Endothelial cell (in vitro differentiated cells): ENCODE measurements around the gene BTBD2. TPM values are rescaled to one million over a fixed set of nuclear protein-coding genes. Genes with fewer than 3 reads are reported as not detected.

Experiments used
- DNase-seq: peaks from one replicate; pipeline ENCODE4 v3.0.0; 2021; ENCODE audit warnings: low spot score
- H3K27ac Mint-ChIP-seq: one replicate; pipeline ENCODE4 v1.8.0; 2021; ENCODE audit warnings: mixed read lengths, inconsistent platforms; ENCODE audit not compliant: unreplicated experiment
- H3K27me3 Mint-ChIP-seq: one replicate; pipeline ENCODE4 v1.8.0; 2021; ENCODE audit warnings: mild to moderate bottlenecking, moderate library complexity, mixed read lengths, inconsistent platforms; ENCODE audit not compliant: unreplicated experiment
- H3K36me3 Mint-ChIP-seq: one replicate; pipeline ENCODE4 v1.8.0; 2021; ENCODE audit warnings: mild to moderate bottlenecking, low read depth, mixed read lengths, inconsistent platforms; ENCODE audit not compliant: unreplicated experiment
- H3K4me1 Mint-ChIP-seq: one replicate; pipeline ENCODE4 v1.8.0; 2021; ENCODE audit warnings: mild to moderate bottlenecking, mixed read lengths, inconsistent platforms; ENCODE audit not compliant: unreplicated experiment
- H3K4me3 Mint-ChIP-seq: one replicate; pipeline ENCODE4 v1.8.0; 2021; ENCODE audit warnings: mild to moderate bottlenecking, mixed read lengths, inconsistent platforms; ENCODE audit not compliant: unreplicated experiment
- H3K9me3 Mint-ChIP-seq: one replicate; pipeline ENCODE4 v1.8.0; 2021; ENCODE audit warnings: mixed read lengths, inconsistent platforms; ENCODE audit not compliant: unreplicated experiment
- total RNA-seq: library from RNA; stranded (reverse); fragmentation: NEBNext Ultra II Directional; extraction: Animal tissue kit (Norgen Biotek cat#: 25700); gene quantifications from one replicate; pipeline ENCODE4 v1.2.1, GENCODE V29; 2021; ENCODE audit not compliant: unreplicated experiment
- TF ChIP-seq, protein P1 (sequence below): fragments of 200-600 bp; sonication (generic); IDR thresholded peaks from one replicate; pipeline ENCODE4 v1.5.0; 2021; ENCODE audit warnings: antibody characterized with exemption; ENCODE audit not compliant: unreplicated experiment

The BTBD2 gene
- total RNA-seq, 1 donor from 2014 or later: 80.5 TPM

DNA sequence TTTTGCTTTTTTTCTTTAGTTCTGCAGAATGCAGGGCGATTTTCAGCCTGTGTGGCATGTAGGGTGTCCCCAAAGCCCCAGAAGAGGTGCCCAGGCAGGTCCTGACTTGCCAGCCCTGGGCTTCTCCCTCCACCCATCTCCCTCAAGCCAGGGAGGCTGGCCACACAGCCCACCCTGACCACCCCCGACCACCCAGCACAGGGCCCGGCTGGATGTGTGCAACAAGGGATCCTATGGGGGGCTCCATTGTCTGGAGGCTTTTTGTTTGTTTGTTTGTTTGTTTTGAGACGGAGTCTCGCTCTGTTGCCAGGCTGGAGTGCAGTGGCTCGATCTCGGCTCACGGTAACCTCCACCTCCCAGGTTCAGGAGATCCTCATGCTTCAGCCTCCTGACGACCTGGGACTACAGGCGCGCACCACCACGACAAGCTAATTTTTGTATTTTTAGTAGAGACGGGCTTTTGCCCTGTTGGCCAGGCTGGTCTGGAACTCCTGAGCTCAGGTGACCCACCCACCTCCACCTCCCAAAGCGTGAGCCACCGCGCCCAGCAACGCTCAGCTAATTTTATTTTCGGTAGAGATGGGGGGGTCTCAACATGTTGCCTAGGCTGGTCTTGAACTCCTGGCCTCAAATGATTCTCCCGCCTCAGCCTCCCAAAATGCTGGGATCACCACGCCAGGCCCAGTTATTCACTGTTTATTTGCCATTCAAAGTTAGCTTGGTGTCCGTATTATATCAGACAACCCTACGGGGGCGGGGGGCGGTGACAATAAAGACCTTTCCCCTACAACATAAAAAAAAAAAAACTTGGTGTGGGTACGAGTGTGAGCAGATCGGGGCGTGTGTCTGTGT, 43.3 kb upstream of the BTBD2 start:
- Mint-ChIP-seq H3K27me3 (peaks cover 16% of the 10 kb centered on the region), H3K9me3 (no peaks in the 10 kb centered on the region), H3K27ac (peak overlapping the region; percentile 75), H3K4me3 (no peak overlapping the region), H3K36me3 (no peaks in the 10 kb centered on the region), H3K4me1 (peaks cover 23% of the 10 kb centered on the region)
- no peak for DNase-seq
- TF ChIP-seq, protein P1, sequence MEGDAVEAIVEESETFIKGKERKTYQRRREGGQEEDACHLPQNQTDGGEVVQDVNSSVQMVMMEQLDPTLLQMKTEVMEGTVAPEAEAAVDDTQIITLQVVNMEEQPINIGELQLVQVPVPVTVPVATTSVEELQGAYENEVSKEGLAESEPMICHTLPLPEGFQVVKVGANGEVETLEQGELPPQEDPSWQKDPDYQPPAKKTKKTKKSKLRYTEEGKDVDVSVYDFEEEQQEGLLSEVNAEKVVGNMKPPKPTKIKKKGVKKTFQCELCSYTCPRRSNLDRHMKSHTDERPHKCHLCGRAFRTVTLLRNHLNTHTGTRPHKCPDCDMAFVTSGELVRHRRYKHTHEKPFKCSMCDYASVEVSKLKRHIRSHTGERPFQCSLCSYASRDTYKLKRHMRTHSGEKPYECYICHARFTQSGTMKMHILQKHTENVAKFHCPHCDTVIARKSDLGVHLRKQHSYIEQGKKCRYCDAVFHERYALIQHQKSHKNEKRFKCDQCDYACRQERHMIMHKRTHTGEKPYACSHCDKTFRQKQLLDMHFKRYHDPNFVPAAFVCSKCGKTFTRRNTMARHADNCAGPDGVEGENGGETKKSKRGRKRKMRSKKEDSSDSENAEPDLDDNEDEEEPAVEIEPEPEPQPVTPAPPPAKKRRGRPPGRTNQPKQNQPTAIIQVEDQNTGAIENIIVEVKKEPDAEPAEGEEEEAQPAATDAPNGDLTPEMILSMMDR: no peak

DNA sequence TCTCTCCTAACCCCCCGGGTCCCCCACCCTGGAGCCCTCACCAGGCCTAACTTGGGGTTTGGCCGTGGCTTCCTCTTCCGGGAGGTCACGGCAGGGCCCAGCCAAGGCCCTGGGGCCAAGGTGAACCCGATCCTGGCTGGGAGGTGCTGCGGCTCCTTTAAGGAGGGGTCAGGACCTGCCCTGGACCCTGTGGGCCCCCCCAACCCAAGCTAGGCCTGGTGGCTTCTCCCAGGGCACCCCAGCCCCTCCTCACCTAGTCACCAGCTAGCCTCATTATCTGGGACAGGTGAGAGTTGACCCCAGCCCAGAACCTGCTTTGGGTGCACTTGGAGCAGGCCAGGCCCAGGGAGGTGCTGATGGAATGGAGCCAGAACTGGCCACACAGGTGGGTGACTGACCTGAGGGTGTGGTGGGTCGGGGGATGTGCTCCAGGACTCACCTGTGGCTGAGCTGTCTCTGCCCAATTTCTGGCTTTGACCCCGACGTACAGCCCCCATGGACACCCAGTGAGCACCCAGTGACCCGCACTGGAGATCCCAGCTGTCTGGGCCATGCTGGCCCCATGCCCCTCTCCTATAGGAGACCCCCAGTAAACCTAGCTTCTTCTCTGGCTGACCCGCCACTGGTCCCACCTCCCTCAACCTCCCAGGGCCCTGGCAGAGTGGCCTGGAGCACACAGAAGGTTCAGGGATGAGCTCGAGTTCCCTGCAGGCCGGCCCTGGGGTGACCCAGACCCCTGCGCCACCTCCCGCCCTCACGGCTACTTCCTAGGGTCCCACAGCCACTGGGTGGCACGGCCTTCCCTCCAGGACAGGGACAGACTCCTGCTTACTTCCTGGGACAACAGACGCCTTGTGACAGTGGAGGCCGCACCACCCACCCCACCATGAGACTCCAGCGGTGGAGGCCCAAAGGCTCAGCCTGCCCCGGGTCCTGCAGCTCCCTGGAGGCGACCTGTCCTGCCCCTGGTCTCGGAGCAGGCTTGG, 42.3 kb upstream of the BTBD2 start:
- H3K9me3 Mint-ChIP-seq: no peaks in the 10 kb centered on the region
- TF ChIP-seq, protein P1: no peak
- peaks cover 23% of the 10 kb centered on the region for H3K4me1 Mint-ChIP-seq
- no peak overlapping the region for H3K4me3 Mint-ChIP-seq
- no peaks in the 10 kb centered on the region for H3K36me3 Mint-ChIP-seq
- H3K27ac Mint-ChIP-seq: no peak overlapping the region
- peaks cover 13% of the 10 kb centered on the region for H3K27me3 Mint-ChIP-seq
- DNase-seq: no peak

DNA sequence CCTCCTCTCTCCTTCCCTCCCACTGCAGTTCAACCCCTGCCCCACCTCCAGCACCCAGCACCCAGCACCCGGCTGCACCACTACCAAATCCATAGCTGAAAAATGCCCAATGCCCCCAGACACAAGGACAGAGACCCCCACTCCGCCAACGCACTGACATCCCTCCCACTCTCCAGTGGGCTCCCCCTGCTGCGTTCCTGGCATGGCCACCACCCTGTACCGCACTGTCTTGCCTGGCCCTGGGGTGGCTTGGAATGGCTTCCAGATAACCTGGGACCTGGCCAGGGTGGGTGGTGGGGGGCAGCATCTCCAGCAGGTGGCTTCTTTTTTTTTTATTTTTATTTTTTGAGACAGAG, 41.3 kb upstream of the BTBD2 start:
- Mint-ChIP-seq H3K4me3 (no peak overlapping the region), H3K4me1 (peaks cover 19% of the 10 kb centered on the region), H3K9me3 (no peaks in the 10 kb centered on the region), H3K27ac (no peak overlapping the region), H3K36me3 (no peaks in the 10 kb centered on the region), H3K27me3 (peaks cover 10% of the 10 kb centered on the region)
- TF ChIP-seq, protein P1: no peak
- DNase-seq: no peak

DNA sequence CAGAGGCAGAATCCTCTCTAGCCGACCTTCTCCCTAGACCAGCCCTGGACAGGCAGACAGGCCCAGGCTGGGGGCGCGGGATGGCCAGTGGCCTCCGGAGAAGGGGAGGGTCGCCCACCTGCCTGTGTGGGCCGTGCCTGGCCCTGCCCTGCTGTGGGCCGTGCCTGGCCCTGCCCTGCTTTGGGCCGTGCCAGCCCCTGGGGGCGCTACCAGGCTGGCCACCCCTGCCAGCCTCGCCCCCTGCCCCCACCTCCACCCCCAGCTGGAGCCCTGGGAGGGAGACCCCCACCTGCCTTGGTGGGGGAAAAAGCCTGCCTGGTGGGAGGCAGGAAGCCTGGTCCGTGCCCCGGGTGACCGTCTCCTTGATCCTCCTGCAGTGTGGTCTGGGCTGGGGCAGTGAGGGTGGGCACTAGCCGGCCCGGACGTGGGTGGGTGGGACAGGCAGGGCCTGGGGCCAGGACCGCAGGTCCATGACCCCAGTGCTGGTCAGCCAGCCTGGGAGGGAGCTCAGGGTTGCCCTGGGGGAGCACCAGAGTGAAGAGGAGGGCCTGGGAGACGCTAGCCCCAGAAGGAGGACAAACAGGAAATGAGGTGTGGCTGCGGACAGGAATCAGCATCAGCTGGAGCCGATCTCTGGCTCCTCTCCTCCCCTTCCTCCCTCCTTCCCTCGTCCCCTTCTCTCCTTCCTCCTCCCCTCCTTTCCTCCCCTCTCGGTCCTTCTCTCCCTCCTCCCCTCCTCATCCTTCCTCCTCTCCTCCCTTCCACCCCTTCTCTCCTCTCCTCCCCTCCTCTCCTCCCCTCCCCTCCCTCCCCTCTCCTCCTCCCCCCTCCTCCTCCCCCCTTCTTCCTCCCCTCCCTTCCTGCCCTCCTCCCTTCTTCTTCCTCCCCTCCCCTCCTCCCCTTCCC, 40.7 kb upstream of the BTBD2 start:
- H3K27me3 Mint-ChIP-seq: peaks cover 12% of the 10 kb centered on the region
- no peak overlapping the region for H3K27ac Mint-ChIP-seq
- peaks cover 17% of the 10 kb centered on the region for H3K4me1 Mint-ChIP-seq
- no peak for DNase-seq
- H3K4me3 Mint-ChIP-seq: no peak overlapping the region
- TF ChIP-seq, protein P1: no peak
- no peaks in the 10 kb centered on the region for H3K9me3 Mint-ChIP-seq
- no peaks in the 10 kb centered on the region for H3K36me3 Mint-ChIP-seq
